ENCODE measurements around the gene ARVCF. TPM values are rescaled to one million over a fixed set of nuclear protein-coding genes. Genes with fewer than 3 reads are reported as not detected.

ARVCF gene
- total and polyA plus RNA-seq, 2 donors (not counting 3 experiments of a cell fraction or from before 2014, with no cell fraction given): 81.3 to 105 TPM

DNA sequence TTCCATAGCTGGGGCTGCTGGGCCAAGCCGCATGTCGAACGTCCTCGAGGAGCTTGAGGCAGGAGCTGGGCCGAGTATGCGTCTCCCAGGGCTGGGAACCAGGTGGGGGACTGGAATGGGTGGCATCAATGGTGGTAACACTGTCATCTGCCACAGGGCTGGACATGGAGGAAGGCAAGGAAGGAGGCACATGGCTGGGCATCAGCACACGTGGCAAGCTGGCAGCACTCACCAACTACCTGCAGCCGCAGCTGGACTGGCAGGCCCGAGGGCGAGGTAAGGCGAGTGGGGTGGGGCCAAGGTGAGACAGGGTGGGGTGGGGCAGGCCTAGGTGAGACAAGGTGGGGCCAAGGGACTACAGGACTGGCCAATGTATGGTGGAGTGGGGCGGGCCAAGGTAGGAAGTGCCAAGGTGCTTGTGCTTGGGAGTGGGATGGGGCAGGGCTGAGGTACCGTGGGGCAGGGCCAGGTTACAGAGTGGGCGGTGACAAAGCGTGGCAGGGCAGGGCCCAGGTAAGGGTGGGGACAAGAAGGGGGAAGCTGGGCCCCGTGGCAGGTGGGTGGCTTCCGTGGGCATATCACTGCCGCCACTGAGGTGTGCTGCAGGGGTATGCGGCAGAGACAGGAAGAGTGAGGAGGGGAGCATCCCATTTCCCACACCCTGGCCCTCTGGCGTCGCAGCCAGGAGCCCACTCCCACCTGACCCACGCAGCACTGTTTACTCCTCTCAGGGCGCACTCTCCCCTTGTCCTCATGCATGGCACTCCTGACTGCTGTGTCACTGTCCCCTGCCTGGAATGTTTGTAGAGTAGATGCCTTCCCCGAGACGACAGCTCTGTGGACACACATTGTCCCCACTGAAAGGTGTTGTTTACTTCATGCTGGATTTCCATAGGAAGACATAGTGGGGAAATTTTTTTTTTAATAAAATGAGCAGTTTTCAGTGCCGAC lies 36.0 kb upstream of the ARVCF start:
- no peaks in the 10 kb centered on the region for H3K4me1 ChIP-seq (ENCODE audit: control insufficient read depth, extremely low read depth, insufficient read depth, low read length)
- FAIRE-seq (no peak), DNase-seq (ENCODE audit: low read depth, low spot score) (no peak)
- POLR2A ChIA-PET: no interaction called here
- intact Hi-C loops (cut with micrococcal nuclease): no loop called here
- H4K20me1 ChIP-seq (replicated peaks; ENCODE audit: control insufficient read depth, extremely low read depth, insufficient read depth, low read length): no peaks in the 10 kb centered on the region
- no TSS peak for BruUV-seq (replicated peaks)
- no peaks in the 10 kb centered on the region for H3K79me2 ChIP-seq (ENCODE audit: control insufficient read depth, insufficient read depth, low read length)
- no peaks in the 10 kb centered on the region for H3K9me3 ChIP-seq (replicated peaks; ENCODE audit: control insufficient read depth, insufficient read depth, low read length)
- no peak overlapping the region for H3K9ac ChIP-seq (replicated peaks; ENCODE audit: extremely low read depth, insufficient read depth, low read length)
- no peak overlapping the region for H2AFZ ChIP-seq (ENCODE audit: low read depth, low read length)
- no peaks in the 10 kb centered on the region for H3K9me1 ChIP-seq (replicated peaks; ENCODE audit: control insufficient read depth, extremely low read depth, insufficient read depth, low read length)
- CTCF ChIA-PET: no interaction called here
- no peak overlapping the region for H3K4me3 ChIP-seq (replicated peaks in 1 of 3; ENCODE audit: insufficient read depth in 1 of 3, low read depth in 1 of 3, low read length in 3 of 3)
- TF ChIP-seq, protein P1, sequence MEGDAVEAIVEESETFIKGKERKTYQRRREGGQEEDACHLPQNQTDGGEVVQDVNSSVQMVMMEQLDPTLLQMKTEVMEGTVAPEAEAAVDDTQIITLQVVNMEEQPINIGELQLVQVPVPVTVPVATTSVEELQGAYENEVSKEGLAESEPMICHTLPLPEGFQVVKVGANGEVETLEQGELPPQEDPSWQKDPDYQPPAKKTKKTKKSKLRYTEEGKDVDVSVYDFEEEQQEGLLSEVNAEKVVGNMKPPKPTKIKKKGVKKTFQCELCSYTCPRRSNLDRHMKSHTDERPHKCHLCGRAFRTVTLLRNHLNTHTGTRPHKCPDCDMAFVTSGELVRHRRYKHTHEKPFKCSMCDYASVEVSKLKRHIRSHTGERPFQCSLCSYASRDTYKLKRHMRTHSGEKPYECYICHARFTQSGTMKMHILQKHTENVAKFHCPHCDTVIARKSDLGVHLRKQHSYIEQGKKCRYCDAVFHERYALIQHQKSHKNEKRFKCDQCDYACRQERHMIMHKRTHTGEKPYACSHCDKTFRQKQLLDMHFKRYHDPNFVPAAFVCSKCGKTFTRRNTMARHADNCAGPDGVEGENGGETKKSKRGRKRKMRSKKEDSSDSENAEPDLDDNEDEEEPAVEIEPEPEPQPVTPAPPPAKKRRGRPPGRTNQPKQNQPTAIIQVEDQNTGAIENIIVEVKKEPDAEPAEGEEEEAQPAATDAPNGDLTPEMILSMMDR (IDR thresholded peaks at IDR 0.05; ENCODE audit: extremely low read depth in 1 of 2, insufficient read depth in 1 of 2, low read depth in 1 of 2, low read length in 2 of 2): no peak
- TF ChIP-seq, protein P2, sequence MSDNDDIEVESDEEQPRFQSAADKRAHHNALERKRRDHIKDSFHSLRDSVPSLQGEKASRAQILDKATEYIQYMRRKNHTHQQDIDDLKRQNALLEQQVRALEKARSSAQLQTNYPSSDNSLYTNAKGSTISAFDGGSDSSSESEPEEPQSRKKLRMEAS (IDR thresholded peaks at IDR 0.05; ENCODE audit: insufficient read depth, insufficient read length): no peak
- no peak for TF ChIP-seq MYC (IDR thresholded peaks at IDR 0.05; ENCODE audit: low read depth, low read length)
- TF ChIP-seq POLR2A (IDR thresholded peaks at IDR 0.05; ENCODE audit: low read depth, low read length): no peak
- no peak for TF ChIP-seq GATA2 (IDR thresholded peaks at IDR 0.05; ENCODE audit: insufficient read depth, insufficient read length, low read depth, low read length)
- no peak for TF ChIP-seq EZH2 (IDR thresholded peaks at IDR 0.05; ENCODE audit: borderline replicate concordance, low read depth, low read length, severe bottlenecking)
- TF ChIP-seq JUN (IDR thresholded peaks at IDR 0.05; ENCODE audit: borderline replicate concordance, insufficient read depth, insufficient read length, low read depth): no peak
- TF ChIP-seq FOS (IDR thresholded peaks at IDR 0.05; ENCODE audit: borderline replicate concordance, insufficient read depth, low read length): no peak
- TF ChIP-seq POLR2AphosphoS5 (IDR thresholded peaks at IDR 0.05; ENCODE audit: insufficient read depth, low read depth, low read length): no peak
- no peak overlapping the region for H3K4me2 ChIP-seq (ENCODE audit: insufficient read depth, low read length)
- dilution Hi-C loops (cut with MboI; ENCODE audit: extremely low pct_ligation_motif_present, low sequenced_read_pairs): no loop called here
- H3K27ac ChIP-seq (ENCODE audit: insufficient read depth, low read depth, low read length): no peak overlapping the region
- peaks cover 0 to 32% of the 10 kb centered on the region in 2 experiments for H3K36me3 ChIP-seq (ENCODE audit: control insufficient read depth in 2 of 2, extremely low read depth in 1 of 2, insufficient read depth in 2 of 2, low read length in 2 of 2)
- no peaks in the 10 kb centered on the region for H3K27me3 ChIP-seq (ENCODE audit: control insufficient read depth in 2 of 2, insufficient read depth in 2 of 2, low read length in 2 of 2)

All from endothelial cell of umbilical vein (primary cell).